ENCODE results near the gene SRPK2. TPM values are rescaled to one million over a fixed set of nuclear protein-coding genes. Genes with fewer than 3 reads are reported as not detected.
"Not testable (repeated sequence)": the region's sequence is repeated elsewhere in the genome, so short reads cannot be mapped to it uniquely, and the experiment has no call there.

Gene SRPK2
- total RNA-seq, 8 experiments from 2014 or later: 36.4 to 96.1 (median 47.3) TPM

GRCh38 chr7:105209870-105210269 is 178.9 kb downstream of the SRPK2 start:
- H3K27ac ChIP-seq: no peak overlapping the region
- H3K4me1 ChIP-seq (replicated peaks in 1 of 2): peaks cover 20 to 24% of the 10 kb centered on the region in 2 donors
- no peak overlapping the region for H3K4me3 ChIP-seq
- ATAC-seq (replicated peaks in 6 of 8): no peak
- 18 to 73% (median 42%) methylated on average over 1 to 3 of the region's 3 CpGs; no CpG with 5 or more reads in 1 of the 10 experiments for WGBS, 10 experiments
- in situ Hi-C loops (cut with MboI; ENCODE audit: low pct_unique_long_range_greater_than_20kb in 2 of 9, low sequenced_read_pairs in 9 of 9, unreplicated experiment in 9 of 9): no loop called here

GRCh38 chr7:105209433-105209832 is 179.3 kb downstream of the SRPK2 start:
- ATAC-seq (replicated peaks in 6 of 8): no peak
- in situ Hi-C loops (cut with MboI; ENCODE audit: low pct_unique_long_range_greater_than_20kb in 2 of 9, low sequenced_read_pairs in 9 of 9, unreplicated experiment in 9 of 9): no loop called here
- Histone ChIP-seq H3K4me3 (no peak overlapping the region), H3K27ac (no peak overlapping the region), H3K4me1 (replicated peaks in 1 of 2) (peaks cover 20 to 26% of the 10 kb centered on the region in 2 donors)
- WGBS, 10 experiments: 95 to 100% (median 100%) methylated on average over 1 of the region's 1 CpG; no CpG with 5 or more reads in 2 of the 10 experiments

- Histone ChIP-seq H3K4me3 (no peak overlapping the region), H3K27ac (no peak overlapping the region), H3K4me1 (replicated peaks in 1 of 2) (peaks cover 20 to 29% of the 10 kb centered on the region in 2 donors)
- in situ Hi-C loops (cut with MboI; ENCODE audit: low pct_unique_long_range_greater_than_20kb in 2 of 9, low sequenced_read_pairs in 9 of 9, unreplicated experiment in 9 of 9): no loop called here
- WGBS, 10 experiments: 83 to 100% (median 100%) methylated on average over 1 to 2 of the region's 2 CpGs; no CpG with 5 or more reads in 4 of the 10 experiments
- ATAC-seq (replicated peaks in 6 of 8): no peak
These were observed 181.7 kb downstream of the SRPK2 start for GRCh38 chr7:105206985-105207384.

- H3K4me1 ChIP-seq (replicated peaks in 1 of 2): peaks cover 20 to 25% of the 10 kb centered on the region in 2 donors
- in situ Hi-C loops (cut with MboI; ENCODE audit: low pct_unique_long_range_greater_than_20kb in 2 of 9, low sequenced_read_pairs in 9 of 9, unreplicated experiment in 9 of 9): no loop called here
- 20 to 100% (median 90%) methylated on average over 1 to 4 of the region's 7 CpGs; no CpG with 5 or more reads in 2 of the 10 experiments for WGBS, 10 experiments
- peak in 2 of 8 experiments; percentile 50 to 55 for ATAC-seq (replicated peaks in 6 of 8)
- H3K27ac ChIP-seq: no peak overlapping the region
- H3K4me3 ChIP-seq: no peak overlapping the region
These were observed 183.0 kb downstream of the SRPK2 start for GRCh38 chr7:105205592-105206237.

GRCh38 chr7:105204953-105205352 is 183.8 kb downstream of the SRPK2 start:
- Histone ChIP-seq H3K27ac (no peak overlapping the region), H3K4me1 (replicated peaks in 1 of 2) (peaks cover 16 to 19% of the 10 kb centered on the region in 2 donors), H3K4me3 (no peak overlapping the region)
- in situ Hi-C loops (cut with MboI; ENCODE audit: low pct_unique_long_range_greater_than_20kb in 2 of 9, low sequenced_read_pairs in 9 of 9, unreplicated experiment in 9 of 9): no loop called here
- 80 to 100% (median 90%) methylated on average over 1 of the region's 2 CpGs; no CpG with 5 or more reads in 5 of the 10 experiments for WGBS, 10 experiments
- no peak for ATAC-seq (replicated peaks in 6 of 8)

- in situ Hi-C loops (cut with MboI; ENCODE audit: low pct_unique_long_range_greater_than_20kb in 2 of 9, low sequenced_read_pairs in 9 of 9, unreplicated experiment in 9 of 9): no loop called here
- WGBS, 10 experiments: 87 to 100% (median 98%) methylated on average over 1 to 6 of the region's 9 CpGs; no CpG with 5 or more reads in 3 of the 10 experiments
- Histone ChIP-seq H3K27ac (no peak overlapping the region), H3K4me3 (no peak overlapping the region), H3K4me1 (replicated peaks in 1 of 2) (peaks cover 12 to 17% of the 10 kb centered on the region in 2 donors)
- no peak for ATAC-seq (replicated peaks in 6 of 8)
These were observed 184.2 kb downstream of the SRPK2 start for GRCh38 chr7:105204520-105204919.

- Histone ChIP-seq H3K4me3 (no peak overlapping the region), H3K4me1 (replicated peaks in 1 of 2) (peaks cover 18 to 33% of the 10 kb centered on the region in 2 donors), H3K27ac (no peak overlapping the region)
- in situ Hi-C loops (cut with MboI; ENCODE audit: low pct_unique_long_range_greater_than_20kb in 2 of 9, low sequenced_read_pairs in 9 of 9, unreplicated experiment in 9 of 9): no loop called here
- 29 to 100% (median 77%) methylated on average over 1 to 3 of the region's 3 CpGs; no CpG with 5 or more reads in 1 of the 10 experiments for WGBS, 10 experiments
- ATAC-seq (replicated peaks in 6 of 8): peak in 4 of 8 experiments; percentile 13 to 71 (median 62)
These were observed 186.1 kb downstream of the SRPK2 start for GRCh38 chr7:105202616-105203015.

DNA sequence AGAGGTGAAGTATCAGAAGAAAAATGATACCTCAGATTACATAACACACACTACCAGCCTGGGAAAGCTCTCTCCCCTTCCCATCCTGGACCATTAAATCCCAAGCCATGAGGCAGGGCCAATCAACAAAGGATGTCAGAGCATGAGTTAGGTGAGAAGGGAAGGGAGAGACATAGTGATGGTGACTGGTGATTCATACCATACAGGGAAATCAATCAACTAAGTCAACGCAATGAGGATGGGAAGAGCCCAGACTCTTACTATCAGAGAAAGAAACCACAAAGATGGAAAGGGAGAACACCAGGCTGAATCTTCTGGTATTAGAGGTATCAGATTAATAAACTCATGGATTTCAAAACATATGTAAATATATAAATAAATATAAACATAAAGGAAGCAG is 189.3 kb downstream of the SRPK2 start:
- Histone ChIP-seq H3K4me3 (no peak overlapping the region), H3K4me1 (replicated peaks in 1 of 2) (peaks cover 8 to 21% of the 10 kb centered on the region in 2 donors), H3K27ac (no peak overlapping the region)
- peak in 2 of 8 experiments; percentile 37 to 40 for ATAC-seq (replicated peaks in 6 of 8)
- in situ Hi-C loops (cut with MboI; ENCODE audit: low pct_unique_long_range_greater_than_20kb in 2 of 9, low sequenced_read_pairs in 9 of 9, unreplicated experiment in 9 of 9): no loop called here
- WGBS, 10 experiments: 60 to 100% (median 73%) methylated on average over 1 of the region's 1 CpG; no CpG with 5 or more reads in 2 of the 10 experiments

DNA sequence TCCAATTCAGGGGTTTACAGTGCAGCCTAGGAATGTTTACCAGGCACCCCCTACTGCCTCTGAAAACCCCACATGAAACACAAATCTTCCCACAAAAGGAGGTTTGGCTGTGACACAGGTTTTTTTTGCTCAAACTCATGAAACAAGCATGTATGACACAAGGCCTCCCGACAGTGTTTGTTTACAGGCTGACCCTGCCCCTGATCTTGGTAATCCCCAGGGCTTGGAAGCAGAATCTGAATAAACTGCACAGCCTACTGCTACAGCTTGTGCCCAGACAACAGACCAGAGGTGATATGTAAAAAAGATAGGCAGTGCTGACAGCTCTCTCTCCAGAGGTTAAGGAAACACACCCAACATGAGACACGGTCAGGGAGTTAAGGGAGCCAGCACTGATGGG is 190.5 kb downstream of the SRPK2 start:
- H3K4me1 ChIP-seq (replicated peaks in 1 of 2): peaks cover 8 to 21% of the 10 kb centered on the region in 2 donors
- ATAC-seq (replicated peaks in 6 of 8): peak; percentile 60 to 100 (median 90)
- in situ Hi-C loops (cut with MboI; ENCODE audit: low pct_unique_long_range_greater_than_20kb in 2 of 9, low sequenced_read_pairs in 9 of 9, unreplicated experiment in 9 of 9): no loop called here
- 0 to 50% (median 39%) methylated on average over 1 to 2 of the region's 2 CpGs; no CpG with 5 or more reads in 4 of the 10 experiments for WGBS, 10 experiments
- H3K27ac ChIP-seq: peak overlapping the region in 1 of 2 donors; percentile 0
- H3K4me3 ChIP-seq: no peak overlapping the region

DNA sequence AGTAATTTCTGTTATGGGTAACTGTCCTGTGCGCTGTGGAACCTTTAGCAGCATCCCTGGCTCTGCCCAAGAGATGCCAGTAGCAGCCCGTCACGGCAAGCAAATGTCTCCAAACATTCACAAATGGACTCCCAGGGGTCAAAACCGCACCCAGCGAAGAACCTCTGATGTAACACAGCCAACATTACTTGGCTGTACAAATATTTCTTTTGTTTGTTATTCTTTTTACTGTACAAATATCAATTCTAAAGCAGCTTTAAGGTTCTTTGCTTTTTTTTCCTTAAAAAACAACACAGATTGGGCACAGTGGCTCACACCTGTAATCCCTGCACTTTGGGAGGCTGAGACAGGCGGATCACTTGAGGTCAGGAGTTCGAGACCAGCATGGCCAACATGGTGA is 192.2 kb downstream of the SRPK2 start:
- Histone ChIP-seq H3K27ac (no peak overlapping the region), H3K4me3 (no peak overlapping the region), H3K4me1 (replicated peaks in 1 of 2) (peaks cover 8 to 18% of the 10 kb centered on the region in 2 donors)
- ATAC-seq (replicated peaks in 6 of 8): no peak
- in situ Hi-C loops (cut with MboI; ENCODE audit: low pct_unique_long_range_greater_than_20kb in 2 of 9, low sequenced_read_pairs in 9 of 9, unreplicated experiment in 9 of 9): no loop called here
- WGBS, 10 experiments: 60 to 100% (median 96%) methylated on average over 1 to 5 of the region's 7 CpGs; no CpG with 5 or more reads in 2 of the 10 experiments

DNA sequence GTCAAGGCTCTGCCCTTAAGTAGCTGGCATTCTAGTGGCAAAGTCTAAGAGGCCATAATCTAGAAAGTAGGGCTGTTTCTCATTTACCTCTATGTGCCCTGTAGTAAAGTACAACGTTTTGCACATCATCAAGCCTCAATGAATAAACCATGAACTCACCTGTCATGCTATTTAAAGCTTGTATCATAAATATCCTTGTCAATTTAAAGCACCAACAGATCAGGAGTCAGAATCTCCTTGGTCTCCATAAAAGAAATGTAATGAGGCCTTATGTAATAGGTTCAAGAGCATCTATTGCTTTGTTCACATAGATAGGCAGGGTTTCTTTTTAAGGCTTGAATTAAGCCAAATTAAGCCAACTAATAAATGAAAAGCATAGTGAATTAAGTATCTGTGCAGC is 192.8 kb downstream of the SRPK2 start:
- H3K4me1 ChIP-seq (replicated peaks in 1 of 2): peaks cover 8 to 18% of the 10 kb centered on the region in 2 donors
- in situ Hi-C loops (cut with MboI; ENCODE audit: low pct_unique_long_range_greater_than_20kb in 2 of 9, low sequenced_read_pairs in 9 of 9, unreplicated experiment in 9 of 9): no loop called here
- no peak for ATAC-seq (replicated peaks in 6 of 8)
- 17 to 100% (median 70%) methylated on average over 1 of the region's 1 CpG; no CpG with 5 or more reads in 3 of the 10 experiments for WGBS, 10 experiments
- H3K27ac ChIP-seq: no peak overlapping the region
- no peak overlapping the region for H3K4me3 ChIP-seq

- ATAC-seq (replicated peaks in 6 of 8); in situ Hi-C loops (cut with MboI; ENCODE audit: low pct_unique_long_range_greater_than_20kb in 2 of 9, low sequenced_read_pairs in 9 of 9, unreplicated experiment in 9 of 9); H3K4me3 ChIP-seq; H3K27ac ChIP-seq: not testable (repeated sequence)
- 90 to 100% (median 100%) methylated on average over 2 to 12 of the region's 16 CpGs; no CpG with 5 or more reads in 3 of the 10 experiments for WGBS, 10 experiments
- peaks cover 8 to 18% of the 10 kb centered on the region in 2 donors for H3K4me1 ChIP-seq (replicated peaks in 1 of 2)
These were observed 193.8 kb downstream of the SRPK2 start for GRCh38 chr7:105194959-105195358.

DNA sequence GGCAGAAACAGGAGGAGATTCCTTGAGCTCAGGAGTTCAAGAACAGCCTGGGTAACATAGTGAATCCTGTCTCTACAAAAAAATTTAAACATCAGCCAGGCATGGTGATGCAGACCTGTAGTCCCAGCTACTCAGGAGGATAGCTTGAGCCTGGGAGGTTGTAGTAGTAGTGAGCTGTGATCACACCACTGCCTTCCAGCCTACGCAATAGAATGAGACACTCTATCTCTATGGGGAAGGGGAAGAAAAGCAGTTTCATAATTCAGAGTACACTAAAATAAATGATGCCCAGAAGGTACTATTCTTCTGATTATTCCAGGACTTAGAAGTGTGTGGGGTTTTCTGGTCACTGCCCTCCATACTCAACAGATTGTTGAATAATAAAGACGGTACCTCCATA is 197.4 kb downstream of the SRPK2 start:
- Histone ChIP-seq H3K4me1 (replicated peaks in 1 of 2) (peaks cover 0 to 9% of the 10 kb centered on the region in 2 donors), H3K27ac (no peak overlapping the region), H3K4me3 (no peak overlapping the region)
- WGBS, 10 experiments: 86 to 100% (median 100%) methylated on average over 1 to 2 of the region's 2 CpGs; no CpG with 5 or more reads in 2 of the 10 experiments
- no peak for ATAC-seq (replicated peaks in 6 of 8)
- in situ Hi-C loops (cut with MboI; ENCODE audit: low pct_unique_long_range_greater_than_20kb in 2 of 9, low sequenced_read_pairs in 9 of 9, unreplicated experiment in 9 of 9): no loop called here
